HG02798 (cell line): ENCODE results near the gene MSX1.

ENCODE experiments used
- ATAC-seq: cut with Tn5 transposase; IDR thresholded peaks from one replicate; pipeline ENCODE4 v1.9.1; 2021; ENCODE audit warnings: mild to moderate bottlenecking; ENCODE audit not compliant: unreplicated experiment, poor library complexity

MSX1 gene

DNA sequence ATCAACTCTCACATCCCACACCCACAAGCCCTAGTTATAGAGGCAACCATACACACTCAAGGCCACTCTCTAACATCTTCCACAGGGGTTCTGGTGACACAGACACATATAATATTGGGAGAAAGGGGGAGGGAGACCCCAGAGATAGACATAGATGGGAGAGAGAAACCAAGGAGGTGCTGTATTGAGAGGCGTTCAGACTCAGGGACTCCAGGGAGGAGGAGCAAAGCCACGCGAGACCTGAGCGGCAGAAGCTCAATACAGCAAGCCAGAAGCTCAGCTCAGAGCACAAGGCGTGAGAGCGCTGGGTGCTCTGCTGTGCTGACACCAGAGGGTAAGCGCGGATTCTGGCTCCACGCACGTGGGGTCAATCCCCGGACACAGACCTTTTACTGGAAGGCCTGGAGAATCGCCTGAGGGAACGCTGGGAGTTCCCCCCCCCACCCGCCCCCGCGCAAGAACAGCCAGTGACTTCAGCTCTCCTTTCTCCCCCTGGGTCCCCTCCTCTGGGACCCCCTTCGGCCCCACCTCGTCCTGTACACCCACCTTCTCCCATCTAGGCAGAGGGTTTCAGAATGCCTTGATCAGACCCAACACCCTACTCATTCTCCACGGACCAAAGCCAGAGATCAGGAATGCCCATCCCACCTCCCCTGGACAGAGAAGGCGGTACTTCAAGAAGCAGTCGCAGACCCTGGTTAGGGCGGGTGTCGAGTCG lies 8.7 kb downstream of the MSX1 start:
- no peak for ATAC-seq

- ATAC-seq, result no peak
Measured at GRCh38 chr4:4868758-4869723, 9.6 kb downstream of the MSX1 start.

DNA sequence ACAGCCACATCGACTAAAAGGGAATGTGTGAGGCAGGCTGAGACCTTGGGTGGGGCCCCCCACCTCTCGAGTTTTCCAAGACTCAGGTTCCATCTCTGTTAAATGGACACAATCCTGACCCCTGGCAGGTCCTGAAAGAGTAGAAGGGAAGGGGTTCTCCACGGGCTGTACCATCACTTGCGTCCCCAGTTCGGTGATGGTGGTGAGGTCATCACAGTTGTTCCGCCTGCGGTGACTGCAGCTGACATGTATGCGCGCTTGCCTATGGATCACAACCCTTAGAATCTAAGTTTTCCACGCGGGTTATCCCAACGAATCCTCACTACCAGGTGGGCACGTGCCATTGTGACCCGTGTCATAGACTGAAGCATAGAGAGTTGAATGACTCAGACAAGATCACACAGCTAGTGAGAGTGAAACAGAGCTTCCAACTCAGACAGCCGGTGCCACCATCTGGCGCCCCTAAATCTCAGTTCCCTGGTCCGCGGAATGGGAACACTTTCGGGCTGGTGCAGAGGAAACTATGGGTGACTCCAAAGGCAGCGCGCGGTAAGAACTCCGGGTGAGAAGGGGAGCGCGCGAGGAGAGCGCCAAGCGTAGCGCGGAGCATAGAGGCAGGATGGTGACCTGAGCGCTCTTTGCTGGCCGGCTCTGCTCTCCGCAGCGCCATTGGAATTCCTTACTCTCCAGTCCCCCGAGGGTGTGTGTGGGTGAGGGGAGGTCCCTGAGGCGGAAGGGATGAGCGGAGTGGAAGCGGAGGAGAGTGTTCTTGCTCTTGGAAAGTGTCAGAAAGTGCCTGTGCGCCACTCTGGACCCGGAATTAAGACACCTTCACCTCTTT lies 10.5 kb downstream of the MSX1 start:
- no peak for ATAC-seq

GRCh38 chr4:4870576-4871241 lies 11.2 kb downstream of the MSX1 start:
- no peak for ATAC-seq

DNA sequence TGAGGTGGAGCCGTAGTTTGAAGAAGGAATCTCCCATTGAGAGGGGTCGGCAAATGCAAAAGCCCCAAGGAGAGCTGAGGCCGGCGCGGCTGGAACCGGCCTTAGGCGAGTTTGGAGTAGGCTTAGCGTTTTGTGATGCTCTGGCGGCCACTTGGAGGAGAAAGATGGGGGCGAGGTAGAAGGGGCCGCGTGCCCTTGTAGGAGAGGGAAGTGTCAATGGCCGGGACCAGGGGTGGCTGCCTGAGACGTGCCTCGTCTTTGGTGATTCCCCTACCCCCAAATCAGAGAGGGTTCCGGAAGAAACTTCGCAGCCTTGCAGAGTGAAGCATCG lies 11.7 kb downstream of the MSX1 start:
- ATAC-seq, result no peak

DNA sequence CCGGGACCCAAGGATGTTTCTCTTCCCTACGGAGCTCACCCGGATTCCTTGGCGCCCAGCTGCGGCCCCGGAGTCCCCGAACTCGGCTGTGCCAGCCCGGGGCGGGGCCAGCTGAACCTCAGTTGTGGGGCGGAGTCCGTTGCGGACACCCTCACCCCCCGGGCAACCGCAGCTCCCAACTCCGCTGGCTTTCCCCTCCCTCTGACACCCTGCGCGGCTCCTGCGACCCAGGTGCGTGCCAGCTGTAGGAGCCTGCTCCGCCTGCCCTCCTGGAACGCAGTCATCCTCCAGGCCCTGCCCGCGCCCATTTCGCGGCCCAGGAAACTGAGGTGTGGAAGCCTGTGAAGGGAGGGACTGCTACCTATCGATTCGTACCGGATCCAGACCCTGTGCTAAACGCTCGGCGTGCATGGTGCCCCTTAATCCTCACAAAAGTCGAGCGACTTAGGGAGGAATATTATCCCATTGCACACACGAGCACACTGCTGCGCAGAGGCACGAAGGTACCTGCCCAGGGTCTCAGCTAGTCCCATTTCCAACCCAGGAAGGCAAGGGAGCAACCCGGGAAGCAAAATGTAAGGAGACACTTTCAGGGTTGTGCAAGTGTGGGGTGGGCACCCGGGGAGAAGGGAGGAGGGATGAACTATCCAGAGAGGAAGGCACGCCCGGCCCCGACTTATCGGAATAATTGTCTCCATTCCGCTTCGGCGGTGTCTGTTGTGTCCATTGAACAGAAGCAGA lies 12.3 kb downstream of the MSX1 start:
- no peak for ATAC-seq

- ATAC-seq, result no peak
Measured at GRCh38 chr4:4872314-4872903, 12.9 kb downstream of the MSX1 start.

DNA sequence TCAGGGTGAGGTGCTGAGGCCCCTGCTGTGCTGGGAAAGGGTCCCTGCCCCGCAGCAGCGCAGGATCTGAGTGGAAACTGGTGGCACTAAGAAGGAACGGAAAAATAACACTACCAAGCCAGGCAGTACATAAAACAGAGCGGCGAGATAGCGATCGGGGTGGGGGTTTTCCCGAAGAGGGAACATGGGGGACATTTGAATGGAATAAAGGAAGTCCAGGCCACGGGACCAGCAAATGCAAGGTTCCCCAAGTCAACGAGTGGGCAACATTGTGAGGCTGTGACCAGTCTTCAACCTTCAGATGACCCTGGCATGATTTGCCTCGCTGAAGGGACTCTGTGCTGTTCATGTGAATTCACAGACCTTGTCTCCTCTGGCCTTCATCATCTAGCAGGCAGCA lies 13.7 kb downstream of the MSX1 start:
- no peak for ATAC-seq

- no peak for ATAC-seq
Measured at GRCh38 chr4:4874254-4874653, 14.8 kb downstream of the MSX1 start.

- no peak for ATAC-seq
Measured at GRCh38 chr4:4875147-4875546, 15.7 kb downstream of the MSX1 start.

DNA sequence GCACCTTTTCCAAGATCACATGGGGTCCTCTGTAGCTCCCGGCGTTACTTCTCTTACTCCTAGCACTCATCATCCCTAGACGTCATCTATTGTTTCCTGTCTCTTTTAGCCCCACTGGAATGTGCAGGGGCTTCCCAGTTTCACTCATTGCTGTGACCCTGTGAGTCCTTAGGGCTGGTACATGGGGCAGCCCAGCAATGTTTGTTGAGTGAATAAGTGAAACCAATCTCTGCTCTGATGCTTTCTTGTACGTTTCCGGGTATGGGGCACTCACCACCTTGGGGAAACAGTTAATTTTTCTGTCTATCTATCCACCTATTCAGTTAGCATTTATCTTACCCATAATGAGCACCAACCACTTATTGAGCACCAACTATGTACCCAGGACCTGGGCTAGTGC lies 16.1 kb downstream of the MSX1 start:
- ATAC-seq, result no peak

DNA sequence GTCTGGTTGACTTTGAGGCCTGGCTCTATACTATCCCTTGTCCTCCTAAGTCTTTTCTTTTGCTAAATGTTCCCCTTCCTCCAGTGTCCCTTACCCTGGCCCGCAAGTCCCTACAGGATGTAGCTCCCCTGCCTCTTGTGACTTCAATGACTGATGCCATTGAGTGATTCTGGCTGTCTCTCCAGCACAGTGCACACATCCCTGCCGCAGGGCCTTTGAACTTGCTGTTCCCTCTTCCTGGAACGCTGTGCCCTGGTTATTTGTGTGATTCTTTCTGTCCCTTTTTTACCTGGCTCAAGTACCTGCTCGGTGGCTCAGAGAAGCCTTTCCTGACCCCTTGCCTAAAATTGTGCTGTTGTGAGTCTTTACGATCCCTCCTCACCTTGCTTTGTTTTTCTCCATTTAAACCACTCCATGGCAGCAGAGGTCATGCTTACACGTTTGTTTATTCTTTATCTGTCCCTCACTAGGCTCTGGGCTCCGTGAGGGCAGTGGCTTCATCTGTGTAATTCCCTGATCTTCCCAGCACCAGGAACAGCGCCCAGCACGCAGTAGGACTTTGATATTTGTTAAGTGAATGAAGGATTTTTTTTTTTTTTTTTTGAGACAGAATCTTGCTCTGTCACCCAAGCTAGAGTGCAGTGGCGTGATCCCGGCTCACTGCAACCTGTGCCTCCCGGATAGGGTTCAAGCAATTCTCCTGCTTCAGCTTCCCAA lies 17.6 kb downstream of the MSX1 start:
- ATAC-seq, result no peak

GRCh38 chr4:4880492-4880891 lies 21.0 kb downstream of the MSX1 start:
- ATAC-seq, result no peak

- no peak for ATAC-seq
Measured at GRCh38 chr4:4881432-4881831, 22.0 kb downstream of the MSX1 start.

GRCh38 chr4:4884611-4885010 lies 25.1 kb downstream of the MSX1 start:
- no peak for ATAC-seq

DNA sequence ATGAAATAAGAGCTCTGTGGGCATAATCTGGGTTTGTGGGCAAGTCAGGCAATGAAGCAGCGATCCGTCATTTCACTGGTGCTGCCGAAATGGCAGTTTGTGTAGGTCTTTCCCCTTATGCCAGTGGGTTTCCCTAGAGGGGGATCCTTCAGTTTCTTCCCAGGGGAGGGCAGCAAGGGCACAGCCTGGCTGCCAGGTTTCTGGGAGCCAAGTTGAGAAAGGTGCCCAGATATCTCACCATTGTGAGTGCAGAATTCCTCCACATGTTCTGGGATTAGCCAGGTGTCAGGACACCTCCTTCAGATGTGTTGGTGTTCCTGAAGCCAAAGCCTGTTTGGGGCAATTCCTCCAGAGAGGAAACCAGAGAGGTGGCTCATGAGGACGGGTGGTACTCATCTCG lies 28.0 kb downstream of the MSX1 start:
- ATAC-seq, result no peak

DNA sequence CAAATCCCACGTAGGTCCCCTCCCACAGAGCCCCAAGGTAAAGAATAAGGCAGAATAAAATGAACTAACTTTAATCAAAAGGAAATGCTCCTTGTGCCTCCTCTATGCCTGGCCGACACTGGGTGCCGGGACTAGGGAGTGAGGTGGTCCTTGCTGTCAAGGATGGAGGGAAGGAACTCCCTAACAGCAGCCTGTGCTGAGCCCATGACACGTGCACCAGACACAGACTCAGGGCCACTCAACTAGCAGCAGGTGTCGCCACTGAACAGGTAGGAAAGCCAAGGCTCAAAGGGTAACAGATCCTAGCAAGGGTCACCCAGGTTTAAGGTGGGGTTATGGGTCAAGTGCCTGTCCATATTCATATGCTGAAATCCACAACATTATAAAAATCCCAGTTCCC lies 29.2 kb downstream of the MSX1 start:
- no peak for ATAC-seq

- no peak for ATAC-seq
Measured at GRCh38 chr4:4889781-4890180, 30.3 kb downstream of the MSX1 start.
